Transverse colon (tissue), 4 donors: ENCODE data around the gene RTRAF. TPM values are rescaled to one million over a fixed set of nuclear protein-coding genes. Genes with fewer than 3 reads are reported as not detected.

ENCODE experiments used
- DNase-seq: peaks from one replicate; pipeline ENCODE4 v3.0.0-alpha.2; 2019
- H3K27ac ChIP-seq, 4 donors: fragments of 200-600 bp; sonication (generic); 2 replicates each; pipeline ENCODE4 v1.5.1; 2016 to 2018; ENCODE audit warnings: inconsistent platforms in 4 of 4
- H3K27me3 ChIP-seq: fragments of 200-600 bp; sonication (generic); 2 replicates; pipeline ENCODE4 v1.5.1; 2017; ENCODE audit warnings: inconsistent platforms
- H3K36me3 ChIP-seq, 4 donors: fragments of 200-600 bp; sonication (generic); 2 replicates each; pipeline ENCODE4 v1.5.1; 2017 to 2019; ENCODE audit warnings: inconsistent platforms in 4 of 4
- H3K4me1 ChIP-seq, 4 donors: fragments of 200-600 bp; sonication (generic); 2 replicates each; pipeline ENCODE4 v1.5.1; 2017 to 2020; ENCODE audit warnings: inconsistent platforms in 4 of 4
- H3K4me3 ChIP-seq, 4 donors: fragments of 200-600 bp; sonication (generic); 1 replicate in 1 of 4; 2 replicates in 3 of 4; pipeline versions ENCODE4 v1.5.1 to v1.6.1; 2017 to 2019; ENCODE audit warnings: inconsistent platforms in 4 of 4
- H3K9me3 ChIP-seq, 2 donors: fragments of 200-600 bp; sonication (generic); 2 replicates each; pipeline ENCODE4 v1.5.1; 2017 to 2019; ENCODE audit warnings: inconsistent platforms in 2 of 2
- CTCF ChIP-seq, 5 experiments: fragments of 200-600 bp in 3 of 5; fragments of 450-650 bp in 2 of 5; sonication (generic) in 3 of 5; IDR thresholded peaks; 1 replicate in 2 of 5; 2 replicates in 3 of 5; pipeline ENCODE4 v1.5.1; 2016 to 2017; ENCODE audit warnings: antibody characterized with exemption in 5 of 5, inconsistent platforms in 3 of 5, mild to moderate bottlenecking in 2 of 5, moderate library complexity in 1 of 5
- EP300 ChIP-seq: sonication (generic); formaldehyde crosslinking; IDR thresholded peaks from one replicate; pipeline ENCODE4 v1.6.1; 2017; ENCODE audit warnings: antibody characterized with exemption, low read depth
- POLR2A ChIP-seq: fragments of 450-650 bp; IDR thresholded peaks from one replicate; pipeline ENCODE4 v1.6.1; 2016; ENCODE audit warnings: antibody characterized with exemption, mild to moderate bottlenecking, moderate library complexity
- POLR2AphosphoS5 ChIP-seq, 3 donors: sonication (generic); formaldehyde crosslinking; IDR thresholded peaks; one replicate each; pipeline ENCODE4 v1.6.1; 2016; ENCODE audit warnings: antibody characterized with exemption in 3 of 3
- WGBS, 2 donors: methylation state at CpG; one replicate each; pipeline ENCODE4 v1.1.5; 2018; ENCODE audit warnings: low coverage in 1 of 2; 5-methylcytosine and 5-hydroxymethylcytosine counted together
- in situ Hi-C, 4 donors: fragments of 200-750 bp; cut with MboI; loops; one replicate each; pipeline versions ENCODE4 v1.15.0 to v1.15.1; 2017; ENCODE audit warnings: low sequenced_read_pairs in 3 of 4, low pct_ligation_motif_present in 1 of 4, low pct_unique_long_range_greater_than_20kb in 1 of 4
- intact Hi-C: fragments of 100-400 bp; cut with DNase I; formaldehyde crosslinking; loops from one replicate; pipeline ENCODE4 v1.15.1; 2023; ENCODE audit warnings: low total_unique reads
- total RNA-seq, 4 donors: library from RNA; depleted of rRNA; stranded (reverse); fragments of >200 nt; gene quantifications; one replicate each; pipeline ENCODE4 v1.1.0, GENCODE V29; 2016

The RTRAF gene
- total RNA-seq, 4 donors from 2014 or later: 28.1 to 92.8 (median 51.5) TPM

DNA sequence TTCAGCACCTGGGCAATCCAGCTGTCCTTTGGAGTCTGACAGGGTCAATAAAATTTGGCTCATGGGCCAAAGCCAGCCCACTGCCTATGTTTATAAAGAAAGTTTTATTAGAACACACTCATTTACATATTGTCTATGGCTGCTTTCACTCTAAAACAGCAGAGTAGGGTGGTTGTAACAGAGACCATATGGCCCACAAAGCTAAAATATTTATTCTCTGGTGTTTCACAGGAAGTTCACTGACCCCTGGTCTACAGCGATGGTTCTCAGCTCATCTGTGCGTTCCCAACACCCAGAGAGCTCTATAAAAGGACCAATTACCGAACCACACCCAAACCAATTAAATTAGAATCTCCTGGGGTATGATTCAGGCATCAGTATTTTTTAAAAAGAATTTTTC is 37.7 kb upstream of the RTRAF start:
- Histone ChIP-seq H3K36me3 (no peaks in the 10 kb centered on the region), H3K9me3 (no peaks in the 10 kb centered on the region), H3K4me3 (no peak overlapping the region), H3K27ac (no peak overlapping the region), H3K27me3 (no peaks in the 10 kb centered on the region), H3K4me1 (no peaks in the 10 kb centered on the region)
- WGBS, 2 donors: 33 to 36% methylated on average over 2 to 3 of the region's 3 CpGs
- TF ChIP-seq POLR2AphosphoS5 (IDR thresholded peaks at IDR 0.05): no peak
- TF ChIP-seq EP300: no peak
- TF ChIP-seq CTCF (IDR thresholded peaks at IDR 0.05): no peak
- no peak for TF ChIP-seq POLR2A
- in situ Hi-C loops: loop anchor here (25.0 kb wide), 3 partner anchors 139 to 664 kb away; partner anchors contain the start of gene FRMD6 (in 1 of the 4)
- intact Hi-C loops: no loop called here
- DNase-seq: no peak

- intact Hi-C loops: no loop called here
- H3K36me3 ChIP-seq: no peaks in the 10 kb centered on the region
- no peaks in the 10 kb centered on the region for H3K27me3 ChIP-seq
- TF ChIP-seq EP300: no peak
- TF ChIP-seq POLR2AphosphoS5 (IDR thresholded peaks at IDR 0.05): no peak
- no peak for TF ChIP-seq CTCF (IDR thresholded peaks at IDR 0.05)
- TF ChIP-seq POLR2A: no peak
- no peak overlapping the region for H3K27ac ChIP-seq
- no peaks in the 10 kb centered on the region for H3K9me3 ChIP-seq
- H3K4me3 ChIP-seq: no peak overlapping the region
- 83 to 100% methylated on average over 2 of the region's 2 CpGs for WGBS, 2 donors
- DNase-seq: no peak
- no peaks in the 10 kb centered on the region for H3K4me1 ChIP-seq
- in situ Hi-C loops: loop anchor here (25.0 kb wide), 3 partner anchors 142 to 667 kb away; partner anchors contain the start of gene FRMD6 (in 1 of the 4)
Measured at GRCh38 chr14:51954031-51954430, 35.3 kb upstream of the RTRAF start.

- no peak for TF ChIP-seq EP300
- no peak for TF ChIP-seq POLR2A
- TF ChIP-seq POLR2AphosphoS5 (IDR thresholded peaks at IDR 0.05): no peak
- TF ChIP-seq CTCF (IDR thresholded peaks at IDR 0.05): no peak
- Histone ChIP-seq H3K27ac (no peak overlapping the region), H3K27me3 (no peaks in the 10 kb centered on the region), H3K9me3 (peaks cover 0 to 5% of the 10 kb centered on the region in 2 donors), H3K36me3 (no peaks in the 10 kb centered on the region), H3K4me1 (no peaks in the 10 kb centered on the region), H3K4me3 (no peak overlapping the region)
- intact Hi-C loops (no loop called here), in situ Hi-C loops (loop anchor here (25.0 kb wide), 3 partner anchors 142 to 667 kb away; partner anchors contain the start of gene FRMD6 (in 1 of the 4))
- 100% methylated on average over 1 to 3 of the region's 3 CpGs for WGBS, 2 donors
- no peak for DNase-seq
Measured at GRCh38 chr14:51954657-51955056, 34.7 kb upstream of the RTRAF start.

GRCh38 chr14:51957950-51958349 is 31.4 kb upstream of the RTRAF start:
- no peaks in the 10 kb centered on the region for H3K36me3 ChIP-seq
- H3K4me1 ChIP-seq: peaks cover 0 to 7% (median 2%) of the 10 kb centered on the region in 4 donors
- DNase-seq: no peak
- no peaks in the 10 kb centered on the region for H3K27me3 ChIP-seq
- 0 to 59% methylated on average over 1 to 2 of the region's 2 CpGs for WGBS, 2 donors
- intact Hi-C loops: no loop called here
- no peak overlapping the region for H3K27ac ChIP-seq
- H3K4me3 ChIP-seq: no peak overlapping the region
- in situ Hi-C loops: loop anchor here (25.0 kb wide), 3 partner anchors 146 to 671 kb away; partner anchors contain the start of gene FRMD6 (in 1 of the 4)
- TF ChIP-seq CTCF (IDR thresholded peaks at IDR 0.05) (no peak), POLR2AphosphoS5 (IDR thresholded peaks at IDR 0.05) (no peak), EP300 (no peak), POLR2A (no peak)
- peaks cover 0 to 5% of the 10 kb centered on the region in 2 donors for H3K9me3 ChIP-seq
